ENCODE data around the gene ARHGEF28. TPM values are rescaled to one million over a fixed set of nuclear protein-coding genes. Genes with fewer than 3 reads are reported as not detected.

The ARHGEF28 gene
- total RNA-seq, 4 donors from 2014 or later, result 13.3 to 19.0 (median 16.9) TPM

- Histone ChIP-seq H3K27me3 (no peaks in the 10 kb centered on the region), H3K36me3 (no peaks in the 10 kb centered on the region), H3K4me1 (no peaks in the 10 kb centered on the region), H3K9me3 (no peaks in the 10 kb centered on the region), H3K4me3 (no peak overlapping the region), H3K27ac (no peak overlapping the region)
- no peak for TF ChIP-seq CTCF (IDR thresholded peaks at IDR 0.05)
- TF ChIP-seq POLR2A (IDR thresholded peaks at IDR 0.05), result no peak
- no peak for DNase-seq
Measured at GRCh38 chr5:73592551-73592950, 33.4 kb upstream of the ARHGEF28 start.

- peak in 1 of 3 donors; percentile 53 for DNase-seq
- no peaks in the 10 kb centered on the region for H3K36me3 ChIP-seq
- TF ChIP-seq CTCF (IDR thresholded peaks at IDR 0.05), result peak in 4 of 6 experiments; percentile 49 to 55 (median 51)
- TF ChIP-seq POLR2A (IDR thresholded peaks at IDR 0.05), result no peak
- H3K4me1 ChIP-seq, result no peaks in the 10 kb centered on the region
- no peak overlapping the region for H3K4me3 ChIP-seq
- no peak overlapping the region for H3K27ac ChIP-seq
- H3K27me3 ChIP-seq, result no peaks in the 10 kb centered on the region
- peaks cover 0 to 4% (median 0%) of the 10 kb centered on the region in 4 donors for H3K9me3 ChIP-seq
Measured at GRCh38 chr5:73596705-73597328, 29.2 kb upstream of the ARHGEF28 start.

GRCh38 chr5:73599380-73599779 is 26.6 kb upstream of the ARHGEF28 start:
- Histone ChIP-seq H3K9me3 (peaks cover 0 to 4% (median 0%) of the 10 kb centered on the region in 4 donors), H3K36me3 (no peaks in the 10 kb centered on the region), H3K27me3 (no peaks in the 10 kb centered on the region), H3K27ac (no peak overlapping the region), H3K4me3 (no peak overlapping the region), H3K4me1 (no peaks in the 10 kb centered on the region)
- DNase-seq, result no peak
- no peak for TF ChIP-seq POLR2A (IDR thresholded peaks at IDR 0.05)
- no peak for TF ChIP-seq CTCF (IDR thresholded peaks at IDR 0.05)

- no peak overlapping the region for H3K4me3 ChIP-seq
- H3K27ac ChIP-seq, result no peak overlapping the region
- no peaks in the 10 kb centered on the region for H3K36me3 ChIP-seq
- no peak for DNase-seq
- TF ChIP-seq CTCF (IDR thresholded peaks at IDR 0.05) (no peak), POLR2A (IDR thresholded peaks at IDR 0.05) (no peak)
- H3K27me3 ChIP-seq, result no peaks in the 10 kb centered on the region
- H3K9me3 ChIP-seq, result peaks cover 0 to 4% (median 0%) of the 10 kb centered on the region in 4 donors
- H3K4me1 ChIP-seq, result no peaks in the 10 kb centered on the region
Measured at GRCh38 chr5:73603998-73604397, 22.0 kb upstream of the ARHGEF28 start.

- no peak overlapping the region for H3K27ac ChIP-seq
Measured at GRCh38 chr5:73605223-73606087, 20.5 kb upstream of the ARHGEF28 start.

More at GRCh38 chr5:73605223-73606087, 20.5 kb upstream of the ARHGEF28 start:
- DNase-seq, result no peak
- Histone ChIP-seq H3K9me3 (peaks cover 0 to 4% (median 0%) of the 10 kb centered on the region in 4 donors), H3K4me3 (no peak overlapping the region), H3K27me3 (no peaks in the 10 kb centered on the region), H3K4me1 (no peaks in the 10 kb centered on the region), H3K36me3 (no peaks in the 10 kb centered on the region)
- TF ChIP-seq POLR2A (IDR thresholded peaks at IDR 0.05), result no peak
- no peak for TF ChIP-seq CTCF (IDR thresholded peaks at IDR 0.05)
